ENCODE measurements around the gene HHIPL1. TPM values are rescaled to one million over a fixed set of nuclear protein-coding genes. Genes with fewer than 3 reads are reported as not detected.

The HHIPL1 gene
- total and polyA plus RNA-seq, 10 donors, result 0.43 to 4.2 (median 2.7) TPM

DNA sequence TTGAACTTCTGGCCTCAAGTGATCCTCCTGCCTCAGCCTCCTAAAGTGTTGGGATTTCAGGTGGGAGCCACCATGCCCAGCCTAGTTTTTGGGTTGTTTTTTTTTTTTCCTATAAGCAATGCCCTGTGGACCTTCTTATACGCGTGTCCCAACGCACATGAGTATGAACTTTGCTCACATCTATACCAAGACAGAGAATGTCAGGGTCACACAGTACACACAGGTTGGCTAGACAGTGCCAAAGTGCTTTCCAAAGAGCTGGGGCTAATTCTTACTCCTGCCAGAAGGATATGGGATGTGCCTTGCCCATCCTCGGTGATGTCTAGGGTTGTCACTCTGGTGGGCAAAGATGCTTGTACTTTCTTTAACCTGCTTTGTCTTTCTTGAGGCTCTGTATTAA lies 33.3 kb upstream of the HHIPL1 start:
- H3K27me3 ChIP-seq (replicated peaks in 1 of 7), result peaks cover 0 to 11% (median 0%) of the 10 kb centered on the region in 7 donors
- H3K27ac ChIP-seq, result no peak overlapping the region
- WGBS, 5 donors, result 94 to 99% (median 98%) methylated on average over 4 of the region's 4 CpGs
- H3K4me3 ChIP-seq, result no peak overlapping the region
- H3K36me3 ChIP-seq, result no peaks in the 10 kb centered on the region
- peaks cover 0 to 7% (median 2%) of the 10 kb centered on the region in 6 donors for H3K4me1 ChIP-seq
- DNase-seq, result no peak
- intact Hi-C loops (cut with DNase I; ENCODE audit: low total_unique reads), result no loop called here
- no peak for TF ChIP-seq POLR2AphosphoS5 (IDR thresholded peaks at IDR 0.05)
- TF ChIP-seq POLR2A (IDR thresholded peaks at IDR 0.05), result no peak
- TF ChIP-seq, protein P1, sequence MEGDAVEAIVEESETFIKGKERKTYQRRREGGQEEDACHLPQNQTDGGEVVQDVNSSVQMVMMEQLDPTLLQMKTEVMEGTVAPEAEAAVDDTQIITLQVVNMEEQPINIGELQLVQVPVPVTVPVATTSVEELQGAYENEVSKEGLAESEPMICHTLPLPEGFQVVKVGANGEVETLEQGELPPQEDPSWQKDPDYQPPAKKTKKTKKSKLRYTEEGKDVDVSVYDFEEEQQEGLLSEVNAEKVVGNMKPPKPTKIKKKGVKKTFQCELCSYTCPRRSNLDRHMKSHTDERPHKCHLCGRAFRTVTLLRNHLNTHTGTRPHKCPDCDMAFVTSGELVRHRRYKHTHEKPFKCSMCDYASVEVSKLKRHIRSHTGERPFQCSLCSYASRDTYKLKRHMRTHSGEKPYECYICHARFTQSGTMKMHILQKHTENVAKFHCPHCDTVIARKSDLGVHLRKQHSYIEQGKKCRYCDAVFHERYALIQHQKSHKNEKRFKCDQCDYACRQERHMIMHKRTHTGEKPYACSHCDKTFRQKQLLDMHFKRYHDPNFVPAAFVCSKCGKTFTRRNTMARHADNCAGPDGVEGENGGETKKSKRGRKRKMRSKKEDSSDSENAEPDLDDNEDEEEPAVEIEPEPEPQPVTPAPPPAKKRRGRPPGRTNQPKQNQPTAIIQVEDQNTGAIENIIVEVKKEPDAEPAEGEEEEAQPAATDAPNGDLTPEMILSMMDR (IDR thresholded peaks at IDR 0.05 in 8 of 11, conservative IDR thresholded peaks at IDR 0.05 in 3 of 11), result no peak
- H3K9me3 ChIP-seq, result no peaks in the 10 kb centered on the region

DNA sequence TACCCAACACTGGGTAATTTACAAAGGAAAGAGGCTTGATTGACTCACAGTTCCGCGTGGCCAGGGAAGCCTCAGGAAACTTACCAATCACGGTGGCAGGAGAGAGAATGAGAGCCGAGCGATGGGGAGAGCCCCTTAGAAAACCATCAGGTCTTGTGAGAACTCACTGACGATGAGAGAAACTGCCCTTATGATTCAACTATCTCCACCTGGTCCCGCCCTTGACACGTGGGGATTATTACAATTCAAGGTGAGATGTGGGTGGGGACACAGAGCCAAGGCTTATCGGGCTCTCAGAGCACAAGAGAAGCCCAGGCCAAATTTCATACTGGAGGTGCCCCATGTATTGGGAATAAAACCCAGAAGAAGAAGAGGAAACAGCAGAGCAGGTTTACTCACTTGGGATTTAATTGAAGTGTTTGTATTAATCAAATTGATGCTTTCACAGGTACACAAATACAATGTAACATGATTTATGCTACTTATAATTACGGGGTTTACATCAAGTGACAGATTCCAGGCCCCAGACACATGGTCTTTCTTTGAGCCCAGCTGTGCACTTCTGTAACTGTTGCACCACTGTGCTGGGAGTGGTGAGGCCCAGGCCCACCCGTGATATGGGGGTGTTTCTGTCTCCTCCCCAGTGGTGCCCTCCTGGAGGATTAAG lies 32.7 kb upstream of the HHIPL1 start:
- peaks cover 0 to 11% (median 7%) of the 10 kb centered on the region in 6 donors for H3K4me1 ChIP-seq
- no peak for TF ChIP-seq POLR2A (IDR thresholded peaks at IDR 0.05)
- TF ChIP-seq, protein P1 (IDR thresholded peaks at IDR 0.05 in 8 of 11, conservative IDR thresholded peaks at IDR 0.05 in 3 of 11), result no peak
- no peak for TF ChIP-seq POLR2AphosphoS5 (IDR thresholded peaks at IDR 0.05)
- intact Hi-C loops (cut with DNase I; ENCODE audit: low total_unique reads), result no loop called here
- H3K4me3 ChIP-seq, result no peak overlapping the region
- H3K36me3 ChIP-seq, result no peaks in the 10 kb centered on the region
- H3K27ac ChIP-seq, result no peak overlapping the region
- no peaks in the 10 kb centered on the region for H3K9me3 ChIP-seq
- WGBS, 5 donors, result 70 to 83% (median 80%) methylated on average over 11 of the region's 11 CpGs
- DNase-seq, result no peak
- peaks cover 0 to 13% (median 0%) of the 10 kb centered on the region in 7 donors for H3K27me3 ChIP-seq (replicated peaks in 1 of 7)

DNA sequence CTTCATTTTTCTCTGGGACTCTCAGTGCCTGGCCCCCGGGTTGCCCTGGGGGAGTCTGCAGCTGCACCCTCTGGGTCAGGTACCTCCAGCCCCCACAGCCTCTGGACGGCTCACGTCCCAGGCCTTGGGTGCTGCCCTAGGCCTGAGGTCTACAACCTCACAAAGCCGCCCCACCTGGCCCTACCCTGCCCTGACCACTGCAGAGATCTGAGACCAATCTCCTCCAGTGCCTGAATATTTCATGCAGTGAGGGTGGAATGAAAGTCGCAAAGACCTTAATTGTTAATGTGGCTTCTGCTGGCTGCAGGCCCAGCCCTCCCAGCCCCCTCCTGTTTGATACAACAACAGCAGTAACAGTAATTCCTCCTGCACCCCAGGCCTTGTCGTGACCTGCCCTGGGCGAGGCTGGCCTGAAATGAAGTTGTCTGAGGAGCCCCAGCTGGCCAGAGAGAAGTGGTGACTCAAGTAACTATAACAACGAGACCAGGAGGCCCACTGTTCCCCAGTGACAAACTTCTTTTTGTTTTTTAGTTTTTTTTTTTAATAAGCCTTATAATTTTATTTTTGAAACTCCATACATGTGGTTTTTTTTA lies 32.1 kb upstream of the HHIPL1 start:
- no peak for DNase-seq
- 82 to 93% (median 86%) methylated on average over 8 of the region's 8 CpGs for WGBS, 5 donors
- Histone ChIP-seq H3K4me3 (no peak overlapping the region), H3K4me1 (peaks cover 0 to 15% (median 10%) of the 10 kb centered on the region in 6 donors), H3K9me3 (no peaks in the 10 kb centered on the region), H3K27me3 (replicated peaks in 1 of 7) (peaks cover 0 to 19% (median 0%) of the 10 kb centered on the region in 7 donors), H3K27ac (no peak overlapping the region), H3K36me3 (no peaks in the 10 kb centered on the region)
- TF ChIP-seq, protein P1 (IDR thresholded peaks at IDR 0.05 in 8 of 11, conservative IDR thresholded peaks at IDR 0.05 in 3 of 11), result no peak
- TF ChIP-seq POLR2AphosphoS5 (IDR thresholded peaks at IDR 0.05) (no peak), POLR2A (IDR thresholded peaks at IDR 0.05) (no peak)
- intact Hi-C loops (cut with DNase I; ENCODE audit: low total_unique reads), result no loop called here

DNA sequence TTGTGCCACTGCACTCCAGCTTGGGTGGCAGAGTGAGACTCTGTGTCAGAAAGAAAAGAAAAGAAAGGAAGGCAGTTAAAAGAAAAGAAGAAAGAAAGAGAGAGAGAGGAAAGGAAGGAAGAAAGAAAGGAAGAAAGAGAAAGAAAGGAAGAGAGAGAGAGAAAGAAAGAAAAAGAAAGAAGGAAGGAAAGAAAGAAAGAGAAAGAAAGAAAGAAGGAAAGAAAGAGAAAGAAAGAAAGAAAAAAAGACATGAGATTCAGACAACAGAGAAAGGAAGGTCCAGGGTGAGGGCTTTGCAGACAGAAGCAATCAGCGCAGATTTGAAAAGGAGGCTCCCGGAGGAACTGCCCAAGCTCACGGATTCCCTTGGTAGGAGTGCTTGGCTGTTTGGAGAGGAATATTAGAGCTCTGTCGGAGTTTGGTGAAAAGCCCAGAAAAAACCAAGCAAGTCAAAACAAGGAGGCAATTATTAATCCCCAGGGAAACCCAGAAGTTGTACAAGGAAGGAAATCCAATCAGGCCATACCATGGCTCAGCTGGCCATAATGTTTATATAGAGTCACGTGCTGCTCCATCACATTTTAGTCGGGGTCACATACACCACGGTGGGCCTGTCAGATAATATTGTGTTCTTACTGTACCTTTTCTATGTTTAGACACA lies 29.3 kb upstream of the HHIPL1 start:
- 59 to 70% (median 63%) methylated on average over 7 of the region's 7 CpGs for WGBS, 5 donors
- no peaks in the 10 kb centered on the region for H3K36me3 ChIP-seq
- DNase-seq, result no peak
- peaks cover 0 to 45% (median 0%) of the 10 kb centered on the region in 7 donors for H3K27me3 ChIP-seq (replicated peaks in 1 of 7)
- H3K4me1 ChIP-seq, result peaks cover 0 to 29% (median 17%) of the 10 kb centered on the region in 6 donors
- no peak overlapping the region for H3K27ac ChIP-seq
- no peak overlapping the region for H3K4me3 ChIP-seq
- TF ChIP-seq, protein P1 (IDR thresholded peaks at IDR 0.05 in 8 of 11, conservative IDR thresholded peaks at IDR 0.05 in 3 of 11), result no peak
- H3K9me3 ChIP-seq, result no peaks in the 10 kb centered on the region
- intact Hi-C loops (cut with DNase I; ENCODE audit: low total_unique reads), result no loop called here

Measured in spleen (tissue), 11 donors.